GM15510 (cell line): ENCODE data around the gene NFE2L1.
A peak's percentile ranks its signal among the peaks of the same experiment; 100 is the strongest.

ENCODE experiments used
- POLR2A ChIP-seq: IDR thresholded peaks from 3 replicates; pipeline ENCODE4 v1.6.1; 2011; ENCODE audit warnings: borderline replicate concordance; ENCODE audit not compliant: insufficient read length; ENCODE audit errors: extremely low read depth

NFE2L1 gene

DNA sequence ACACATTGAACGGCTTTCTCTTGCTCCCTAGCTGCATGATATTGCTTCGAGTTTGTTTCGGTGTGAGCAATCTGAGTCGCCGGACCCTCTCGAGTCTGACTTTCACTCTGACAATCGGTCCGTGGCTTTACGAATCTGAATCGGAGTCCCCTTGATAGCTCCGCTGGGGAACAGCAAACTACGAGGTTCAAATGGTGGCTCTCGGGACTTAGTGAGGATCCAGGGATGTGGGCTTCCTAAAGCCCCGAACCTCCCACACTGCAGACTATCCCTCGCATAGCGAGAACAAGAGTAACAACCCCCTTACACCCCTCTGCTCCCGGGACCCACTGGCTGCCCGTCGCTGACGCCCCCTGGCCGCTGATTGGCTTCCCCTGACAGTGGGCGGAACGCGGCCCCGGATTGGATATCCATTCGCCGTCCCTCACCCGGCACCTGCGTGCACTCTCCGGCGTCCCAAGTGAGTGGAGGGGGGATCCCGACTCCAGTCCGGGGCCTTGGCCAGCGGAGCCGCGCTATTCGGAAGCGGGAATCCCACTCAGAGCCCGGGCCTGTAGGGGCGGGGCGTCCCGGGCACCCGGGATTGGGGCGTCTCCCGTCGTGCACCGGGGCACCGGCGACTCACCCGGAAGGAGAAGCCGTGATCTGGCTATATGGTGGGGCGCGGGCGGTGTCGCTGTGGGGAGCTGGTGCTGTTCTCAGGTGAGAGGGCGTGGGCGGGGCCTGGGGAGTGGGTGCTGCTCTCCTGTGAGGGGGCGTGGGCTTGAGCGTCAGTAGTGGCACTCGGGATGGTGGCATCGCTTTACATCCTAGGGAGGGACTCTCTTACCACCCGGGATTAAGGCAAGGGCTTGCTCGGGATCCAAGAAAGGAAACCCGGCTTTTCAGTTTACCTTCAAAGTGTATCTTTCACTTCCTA lies 59.2 kb downstream of the NFE2L1 start, which contains the start of gene SNX11:
TSS of gene SNX11 (plus strand) at position 630 of the 919 bp plus-strand sequence. CDS start 4,278 bp downstream, outside the sequence.
- TF ChIP-seq POLR2A, result peak; percentile 84

DNA sequence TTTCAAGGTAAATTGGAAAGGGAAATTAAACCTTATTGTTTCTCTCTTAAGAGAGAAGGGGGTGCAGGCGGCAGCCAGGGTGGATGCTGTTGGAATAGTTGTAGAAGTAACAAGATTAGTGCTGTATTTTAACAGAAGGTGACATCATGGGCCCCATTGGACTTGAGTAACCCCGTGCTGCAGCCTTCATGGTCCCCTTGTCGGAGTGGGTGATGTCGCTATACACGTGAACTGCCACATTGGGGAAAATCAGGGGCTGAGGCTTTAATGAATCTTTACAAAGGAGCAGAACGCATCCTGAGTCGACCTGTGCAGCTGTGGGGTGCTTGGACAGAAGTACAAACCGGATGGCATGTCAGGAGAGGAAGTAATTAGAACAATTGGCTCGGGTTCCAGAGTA lies 62.6 kb downstream of the NFE2L1 start:
- TF ChIP-seq POLR2A, result no peak
